ENCODE measurements around the gene ZXDC.

ZXDC gene

DNA sequence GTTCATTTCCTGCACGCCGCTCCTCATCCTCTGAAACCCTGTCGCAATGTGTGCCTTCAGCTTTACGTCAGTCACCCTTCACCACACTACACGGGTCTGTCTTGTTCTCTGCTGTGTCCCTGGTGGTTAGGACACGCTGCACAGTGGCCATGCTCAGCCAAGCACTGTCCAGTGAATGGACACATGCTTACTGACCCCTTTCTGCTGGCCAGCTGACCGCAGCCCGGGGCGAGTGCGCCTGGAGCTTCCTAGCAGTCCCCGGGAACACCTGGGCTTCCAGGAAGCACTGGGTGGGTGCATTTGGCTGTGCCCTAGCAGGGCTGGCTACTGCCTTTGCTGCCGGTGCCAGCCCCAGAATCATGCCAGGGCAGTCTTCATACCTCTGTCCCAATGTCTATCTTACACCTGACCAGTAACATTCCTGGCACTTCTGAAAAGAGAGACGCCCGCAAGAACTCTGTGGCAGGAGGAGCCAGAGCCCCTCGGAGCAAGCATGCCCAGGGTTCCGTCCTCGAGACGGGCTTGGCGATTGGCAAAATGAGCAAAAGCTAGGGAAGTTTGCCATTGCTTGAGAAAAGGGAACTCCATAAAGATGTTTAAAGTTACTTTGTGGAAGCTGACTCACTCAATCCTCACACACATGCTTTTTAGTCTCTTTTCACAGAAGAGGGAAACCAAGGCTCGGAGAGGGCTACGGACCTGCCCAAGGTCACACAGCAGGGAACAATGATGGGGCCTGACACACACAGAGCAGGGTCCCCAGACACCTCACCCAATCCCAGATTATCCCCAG lies 15.7 kb upstream of the ZXDC start:
- Histone ChIP-seq H3K79me2 (ENCODE audit: control insufficient read depth, low read length) (no peaks in the 10 kb centered on the region), H3K36me3 (ENCODE audit: control insufficient read depth, low read length) (no peaks in the 10 kb centered on the region), H3K9me3 (ENCODE audit: control insufficient read depth, insufficient read depth, low read length) (no peaks in the 10 kb centered on the region), H3K27ac (ENCODE audit: low read depth, low read length) (no peak overlapping the region), H3F3A (ENCODE audit: control insufficient read depth, insufficient read depth) (no peaks in the 10 kb centered on the region), H3K4me1 (ENCODE audit: control insufficient read depth, low read length) (no peaks in the 10 kb centered on the region), H3K9me2 (replicated peaks; ENCODE audit: control insufficient read depth, low read length) (no peaks in the 10 kb centered on the region), H4K20me1 (ENCODE audit: control insufficient read depth, insufficient read depth, low read depth, low read length) (no peaks in the 10 kb centered on the region), H3K27me3 (ENCODE audit: control insufficient read depth, low read length) (no peaks in the 10 kb centered on the region), H3K4me3 (ENCODE audit: low read length) (no peak overlapping the region), H3K4me2 (ENCODE audit: low read length) (no peak overlapping the region)
- TF ChIP-seq, protein P1, sequence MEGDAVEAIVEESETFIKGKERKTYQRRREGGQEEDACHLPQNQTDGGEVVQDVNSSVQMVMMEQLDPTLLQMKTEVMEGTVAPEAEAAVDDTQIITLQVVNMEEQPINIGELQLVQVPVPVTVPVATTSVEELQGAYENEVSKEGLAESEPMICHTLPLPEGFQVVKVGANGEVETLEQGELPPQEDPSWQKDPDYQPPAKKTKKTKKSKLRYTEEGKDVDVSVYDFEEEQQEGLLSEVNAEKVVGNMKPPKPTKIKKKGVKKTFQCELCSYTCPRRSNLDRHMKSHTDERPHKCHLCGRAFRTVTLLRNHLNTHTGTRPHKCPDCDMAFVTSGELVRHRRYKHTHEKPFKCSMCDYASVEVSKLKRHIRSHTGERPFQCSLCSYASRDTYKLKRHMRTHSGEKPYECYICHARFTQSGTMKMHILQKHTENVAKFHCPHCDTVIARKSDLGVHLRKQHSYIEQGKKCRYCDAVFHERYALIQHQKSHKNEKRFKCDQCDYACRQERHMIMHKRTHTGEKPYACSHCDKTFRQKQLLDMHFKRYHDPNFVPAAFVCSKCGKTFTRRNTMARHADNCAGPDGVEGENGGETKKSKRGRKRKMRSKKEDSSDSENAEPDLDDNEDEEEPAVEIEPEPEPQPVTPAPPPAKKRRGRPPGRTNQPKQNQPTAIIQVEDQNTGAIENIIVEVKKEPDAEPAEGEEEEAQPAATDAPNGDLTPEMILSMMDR (IDR thresholded peaks at IDR 0.05; ENCODE audit: low read depth, low read length, poor library complexity, severe bottlenecking) = no peak
- TF ChIP-seq EZH2phosphoT487 (IDR thresholded peaks at IDR 0.05; ENCODE audit: borderline replicate concordance, low read length) = no peak

DNA sequence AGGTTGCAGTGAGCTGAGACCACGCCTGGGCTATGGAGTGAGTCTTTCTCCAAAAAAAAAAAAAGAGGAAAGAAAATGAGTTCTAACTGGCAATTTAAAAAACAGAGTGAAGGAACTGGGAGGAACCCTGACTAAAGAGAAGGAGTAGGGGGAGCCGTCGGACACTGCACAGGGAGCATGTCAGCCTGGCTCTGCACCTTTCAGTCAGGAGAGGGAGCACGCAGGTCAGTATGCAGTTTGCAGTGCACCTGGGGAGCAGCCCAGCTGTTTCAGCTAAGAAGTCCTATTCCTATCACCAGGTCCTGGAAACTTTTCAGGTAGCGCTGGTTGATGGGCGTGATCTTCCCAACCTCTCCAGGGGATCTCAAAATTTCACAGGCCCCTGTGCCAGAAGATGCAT lies 14.9 kb upstream of the ZXDC start:
- Histone ChIP-seq H3K79me2 (ENCODE audit: control insufficient read depth, low read length) (no peaks in the 10 kb centered on the region), H3K4me2 (ENCODE audit: low read length) (no peak overlapping the region), H3F3A (ENCODE audit: control insufficient read depth, insufficient read depth) (no peaks in the 10 kb centered on the region), H3K4me3 (ENCODE audit: low read length) (no peak overlapping the region), H4K20me1 (ENCODE audit: control insufficient read depth, insufficient read depth, low read depth, low read length) (no peaks in the 10 kb centered on the region), H3K27ac (ENCODE audit: low read depth, low read length) (no peak overlapping the region), H3K9me2 (replicated peaks; ENCODE audit: control insufficient read depth, low read length) (no peaks in the 10 kb centered on the region), H3K36me3 (ENCODE audit: control insufficient read depth, low read length) (no peaks in the 10 kb centered on the region), H3K9me3 (ENCODE audit: control insufficient read depth, insufficient read depth, low read length) (no peaks in the 10 kb centered on the region), H3K27me3 (ENCODE audit: control insufficient read depth, low read length) (no peaks in the 10 kb centered on the region), H3K4me1 (ENCODE audit: control insufficient read depth, low read length) (no peaks in the 10 kb centered on the region)
- TF ChIP-seq EZH2phosphoT487 (IDR thresholded peaks at IDR 0.05; ENCODE audit: borderline replicate concordance, low read length) = no peak
- TF ChIP-seq, protein P1 (IDR thresholded peaks at IDR 0.05; ENCODE audit: low read depth, low read length, poor library complexity, severe bottlenecking) = no peak

DNA sequence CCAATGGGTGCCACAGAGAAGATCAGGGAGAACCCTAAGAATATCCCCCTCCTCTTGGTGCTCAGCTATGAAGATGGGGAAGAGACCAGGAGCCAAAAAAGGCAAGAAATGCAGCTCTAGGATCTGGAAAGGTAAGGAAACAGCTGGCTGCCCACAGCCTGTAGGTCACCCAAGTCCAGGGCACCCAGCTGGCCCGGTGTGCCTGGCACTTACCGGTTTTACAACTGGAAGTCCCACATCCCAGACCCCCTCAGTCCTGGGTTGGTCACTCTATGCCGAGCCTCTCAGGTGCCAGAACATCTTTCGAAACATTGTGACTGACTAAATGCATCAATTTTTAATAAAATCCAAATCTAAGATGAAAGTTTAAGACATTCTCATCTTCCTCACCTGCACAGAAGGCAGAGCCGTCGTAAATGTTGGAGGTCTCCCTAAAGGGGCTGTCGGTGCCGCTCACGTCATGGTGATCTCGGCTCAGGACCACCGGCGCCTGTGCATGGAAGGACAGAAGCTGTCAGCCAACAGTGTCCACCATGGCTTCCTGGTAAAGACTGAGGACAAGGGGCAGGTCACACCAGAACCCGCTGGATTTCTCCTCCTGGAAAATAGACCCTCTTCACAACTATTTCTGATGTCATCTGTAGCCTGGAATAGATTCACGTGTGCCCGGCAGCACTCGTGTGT lies 13.3 kb upstream of the ZXDC start:
- Histone ChIP-seq H3K4me3 (ENCODE audit: low read length) (no peak overlapping the region), H3K4me2 (ENCODE audit: low read length) (no peak overlapping the region), H3K27me3 (ENCODE audit: control insufficient read depth, low read length) (no peaks in the 10 kb centered on the region), H3K79me2 (ENCODE audit: control insufficient read depth, low read length) (no peaks in the 10 kb centered on the region), H3K27ac (ENCODE audit: low read depth, low read length) (no peak overlapping the region), H3K9me3 (ENCODE audit: control insufficient read depth, insufficient read depth, low read length) (no peaks in the 10 kb centered on the region), H3F3A (ENCODE audit: control insufficient read depth, insufficient read depth) (no peaks in the 10 kb centered on the region), H3K9me2 (replicated peaks; ENCODE audit: control insufficient read depth, low read length) (no peaks in the 10 kb centered on the region), H4K20me1 (ENCODE audit: control insufficient read depth, insufficient read depth, low read depth, low read length) (no peaks in the 10 kb centered on the region), H3K36me3 (ENCODE audit: control insufficient read depth, low read length) (no peaks in the 10 kb centered on the region), H3K4me1 (ENCODE audit: control insufficient read depth, low read length) (no peaks in the 10 kb centered on the region)
- TF ChIP-seq, protein P1 (IDR thresholded peaks at IDR 0.05; ENCODE audit: low read depth, low read length, poor library complexity, severe bottlenecking) = no peak
- no peak for TF ChIP-seq EZH2phosphoT487 (IDR thresholded peaks at IDR 0.05; ENCODE audit: borderline replicate concordance, low read length)

Measured in DOHH2 (cell line).